PC-9 (cell line): ENCODE measurements around the gene BICC1.

Experiments used
- CTCF ChIP-seq: fragments of 200-600 bp; sonication (generic); conservative IDR thresholded peaks from 2 replicates; pipeline ENCODE4 v1.6.1; 2017; ENCODE audit warnings: mixed run types, antibody characterized with exemption, mild to moderate bottlenecking, moderate library complexity
- EZH2 ChIP-seq: fragments of 200-600 bp; sonication (generic); IDR thresholded peaks from 2 replicates; pipeline ENCODE4 v1.8.0; 2017; ENCODE audit warnings: antibody characterized with exemption, low read depth

- no peak for TF ChIP-seq CTCF
- TF ChIP-seq EZH2: no peak
These were observed 242.6 kb downstream of the BICC1 start for GRCh38 chr10:58755340-58755610.
